Stomach (tissue), 9 donors: ENCODE measurements around the gene LHFPL6. TPM values are rescaled to one million over a fixed set of nuclear protein-coding genes. Genes with fewer than 3 reads are reported as not detected.
A peak's percentile ranks its signal among the peaks of the same experiment; 100 is the strongest.

Experiments
- DNase-seq, 2 donors: peaks; one replicate each; pipeline versions ENCODE4 v3.0.0 to v3.0.0-alpha.2; 2013 to 2019
- H3K27ac ChIP-seq, 5 donors: fragments of 200-600 bp in 4 of 5; sonication (generic) in 4 of 5; one replicate each; pipeline ENCODE4 v1.5.1; 2013 to 2019; ENCODE audit warnings: mild to moderate bottlenecking in 1 of 5, moderate library complexity in 1 of 5
- H3K27me3 ChIP-seq, 3 donors: fragments of 200-600 bp; sonication (generic); one replicate each; pipeline ENCODE4 v1.5.1; 2017 to 2019; ENCODE audit warnings: mixed run types in 1 of 3
- H3K36me3 ChIP-seq, 4 donors: fragments of 200-600 bp; sonication (generic); 1 replicate in 3 of 4; 2 replicates in 1 of 4; pipeline ENCODE4 v1.5.1; 2016 to 2019
- H3K4me1 ChIP-seq, 4 donors: fragments of 200-600 bp; sonication (generic); one replicate each; pipeline ENCODE4 v1.5.1; 2016 to 2019
- H3K4me3 ChIP-seq, 4 donors: fragments of 200-600 bp; sonication (generic) in 3 of 4; one replicate each; pipeline ENCODE4 v1.5.1; 2016 to 2019; ENCODE audit warnings: mild to moderate bottlenecking in 1 of 4
- H3K9me3 ChIP-seq, 4 donors: fragments of 200-600 bp; sonication (generic); one replicate each; pipeline ENCODE4 v1.5.1; 2016 to 2019
- EP300 ChIP-seq: sonication (generic); formaldehyde crosslinking; IDR thresholded peaks from one replicate; pipeline ENCODE4 v1.6.1; 2017; ENCODE audit warnings: antibody characterized with exemption
- POLR2A ChIP-seq, 4 donors: fragments of 450-650 bp; IDR thresholded peaks; one replicate each; pipeline ENCODE4 v1.6.1; 2016; ENCODE audit warnings: antibody characterized with exemption in 4 of 4, control low read depth in 2 of 4, mild to moderate bottlenecking in 1 of 4, moderate library complexity in 1 of 4
- POLR2AphosphoS5 ChIP-seq, 3 donors: sonication (generic); formaldehyde crosslinking; IDR thresholded peaks; one replicate each; pipeline ENCODE4 v1.6.1; 2016; ENCODE audit warnings: antibody characterized with exemption in 3 of 3
- WGBS, 5 donors: extraction: QIAGEN DNeasy Blood & Tissue Kit in 3 of 5; methylation state at CpG; one replicate each; pipeline versions ENCODE4 v1.1.5 to v1.1.7; 2013 to 2018; 5-methylcytosine and 5-hydroxymethylcytosine counted together
- intact Hi-C: fragments of 100-400 bp; cut with DNase I; formaldehyde crosslinking; loops from one replicate; pipeline ENCODE4 v1.15.1; 2023; ENCODE audit warnings: low total_unique reads
- polyA plus RNA-seq, 3 donors: library from polyadenylated mRNA; stranded (reverse); fragments of 200-250 nt; gene quantifications; one replicate each; pipeline ENCODE4 v1.2.3, GENCODE V29; 2013
- total RNA-seq, 5 donors: library from RNA; depleted of rRNA; stranded (reverse); fragments of >200 nt; gene quantifications; one replicate each; pipeline versions ENCODE4 v1.1.0 to v1.2.3, GENCODE V29; 2014 to 2016
- TF ChIP-seq, protein P1 (sequence below), 7 experiments: fragments of 450-650 bp in 4 of 7; fragments of 200-600 bp in 3 of 7; sonication (generic) in 3 of 7; IDR thresholded peaks; one replicate each; pipeline ENCODE4 v1.5.1; 2016 to 2019; ENCODE audit warnings: antibody characterized with exemption in 7 of 7, control low read depth in 2 of 7, mild to moderate bottlenecking in 1 of 7
- donor health status: healthy with polysubstance abuse.
- donor health status: Bipolar disorder and iron deficiency.
- donor health status: healthy.

LHFPL6 gene
- total and polyA plus RNA-seq, 8 donors = 4.7 to 53.6 (median 10.9) TPM

DNA sequence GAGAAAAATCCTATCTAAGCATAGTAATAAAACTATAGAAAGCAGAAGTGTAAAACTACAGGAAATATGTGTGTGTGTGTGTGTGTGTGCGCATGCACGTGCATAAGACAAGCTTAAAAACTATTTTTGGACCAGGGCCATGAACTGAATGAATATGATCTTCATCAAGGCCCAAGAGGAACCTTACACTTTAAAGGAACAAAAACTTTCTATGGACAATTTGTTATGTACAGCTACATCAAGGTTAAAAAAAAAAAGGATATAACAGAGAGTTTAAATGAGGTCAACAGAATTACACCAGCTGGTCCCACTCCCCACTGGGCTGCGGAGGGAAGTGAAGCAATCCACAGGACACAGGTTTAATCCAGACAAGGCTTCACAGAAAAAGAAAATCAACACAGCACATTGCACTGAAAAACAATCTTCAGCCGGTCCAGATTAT, 151.1 kb downstream of the LHFPL6 start:
- H3K4me3 ChIP-seq = no peak overlapping the region
- peaks cover 0 to 38% (median 13%) of the 10 kb centered on the region in 4 donors for H3K4me1 ChIP-seq
- no peaks in the 10 kb centered on the region for H3K27me3 ChIP-seq
- H3K36me3 ChIP-seq = no peaks in the 10 kb centered on the region
- no peak for TF ChIP-seq POLR2AphosphoS5 (IDR thresholded peaks at IDR 0.05)
- TF ChIP-seq POLR2A (IDR thresholded peaks at IDR 0.05) = no peak
- TF ChIP-seq, protein P1, sequence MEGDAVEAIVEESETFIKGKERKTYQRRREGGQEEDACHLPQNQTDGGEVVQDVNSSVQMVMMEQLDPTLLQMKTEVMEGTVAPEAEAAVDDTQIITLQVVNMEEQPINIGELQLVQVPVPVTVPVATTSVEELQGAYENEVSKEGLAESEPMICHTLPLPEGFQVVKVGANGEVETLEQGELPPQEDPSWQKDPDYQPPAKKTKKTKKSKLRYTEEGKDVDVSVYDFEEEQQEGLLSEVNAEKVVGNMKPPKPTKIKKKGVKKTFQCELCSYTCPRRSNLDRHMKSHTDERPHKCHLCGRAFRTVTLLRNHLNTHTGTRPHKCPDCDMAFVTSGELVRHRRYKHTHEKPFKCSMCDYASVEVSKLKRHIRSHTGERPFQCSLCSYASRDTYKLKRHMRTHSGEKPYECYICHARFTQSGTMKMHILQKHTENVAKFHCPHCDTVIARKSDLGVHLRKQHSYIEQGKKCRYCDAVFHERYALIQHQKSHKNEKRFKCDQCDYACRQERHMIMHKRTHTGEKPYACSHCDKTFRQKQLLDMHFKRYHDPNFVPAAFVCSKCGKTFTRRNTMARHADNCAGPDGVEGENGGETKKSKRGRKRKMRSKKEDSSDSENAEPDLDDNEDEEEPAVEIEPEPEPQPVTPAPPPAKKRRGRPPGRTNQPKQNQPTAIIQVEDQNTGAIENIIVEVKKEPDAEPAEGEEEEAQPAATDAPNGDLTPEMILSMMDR (IDR thresholded peaks at IDR 0.05) = no peak
- peak overlapping the region in 2 of 5 donors; percentile 19 to 47 for H3K27ac ChIP-seq
- peak in 1 of 2 donors; percentile 74 for DNase-seq
- WGBS, 5 donors = 42 to 70% (median 53%) methylated on average over 4 of the region's 4 CpGs
- intact Hi-C loops = no loop called here
- H3K9me3 ChIP-seq = peaks cover 0 to under 1% (median 0%) of the 10 kb centered on the region in 4 donors

DNA sequence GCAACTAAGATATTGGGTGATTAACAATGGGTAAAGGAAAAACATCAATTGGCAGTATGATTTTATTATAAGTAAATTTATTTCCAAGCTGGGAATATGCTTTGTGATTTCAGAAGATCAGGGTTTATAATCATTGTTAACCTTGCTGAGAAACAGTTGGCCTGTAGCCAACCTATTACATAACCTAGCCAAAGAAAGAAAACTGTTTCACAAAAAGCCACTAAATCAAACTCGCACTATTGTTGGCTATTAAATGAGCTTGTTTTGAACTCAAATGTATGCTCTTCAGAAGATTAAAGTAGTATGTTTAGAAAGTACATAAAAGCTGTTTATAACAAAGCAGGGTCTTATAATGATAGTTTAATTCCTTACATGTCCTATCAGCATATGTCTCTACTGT, 151.7 kb downstream of the LHFPL6 start:
- Histone ChIP-seq H3K4me3 (no peak overlapping the region), H3K36me3 (no peaks in the 10 kb centered on the region), H3K9me3 (no peaks in the 10 kb centered on the region), H3K4me1 (peaks cover 0 to 38% (median 13%) of the 10 kb centered on the region in 4 donors), H3K27me3 (no peaks in the 10 kb centered on the region), H3K27ac (peak overlapping the region in 1 of 5 donors; percentile 47)
- intact Hi-C loops = no loop called here
- peak in 1 of 2 donors; percentile 54 for DNase-seq
- TF ChIP-seq EP300 (no peak), POLR2A (IDR thresholded peaks at IDR 0.05) (no peak), POLR2AphosphoS5 (IDR thresholded peaks at IDR 0.05) (no peak)
- TF ChIP-seq, protein P1 (IDR thresholded peaks at IDR 0.05) = no peak
- 3 to 24% (median 14%) methylated on average over 1 of the region's 1 CpG for WGBS, 5 donors

DNA sequence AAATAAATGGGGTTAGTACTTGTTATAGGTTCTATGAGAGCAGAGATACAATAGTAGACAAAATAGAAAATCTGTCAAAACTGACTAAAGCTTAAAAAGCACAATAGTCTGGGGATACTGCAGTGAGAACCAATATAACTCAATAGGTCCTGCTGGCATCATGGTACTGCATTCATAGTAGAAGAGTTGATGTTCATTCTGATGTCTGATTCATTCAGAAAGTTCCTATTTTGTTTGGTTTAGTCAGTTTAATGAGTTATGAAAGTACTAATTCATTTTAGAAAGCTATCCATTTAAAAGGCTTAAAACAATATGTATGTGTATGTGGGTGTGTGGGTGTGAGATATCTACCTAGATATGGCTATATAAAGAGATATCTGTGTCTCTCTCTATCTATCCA, 152.8 kb downstream of the LHFPL6 start:
- H3K4me1 ChIP-seq = peaks cover 0 to 34% (median 13%) of the 10 kb centered on the region in 4 donors
- no peak for DNase-seq
- intact Hi-C loops = no loop called here
- H3K9me3 ChIP-seq = no peaks in the 10 kb centered on the region
- H3K27ac ChIP-seq = no peak overlapping the region
- no peaks in the 10 kb centered on the region for H3K36me3 ChIP-seq
- TF ChIP-seq, protein P1 (IDR thresholded peaks at IDR 0.05) = no peak
- no peak for TF ChIP-seq POLR2A (IDR thresholded peaks at IDR 0.05)
- TF ChIP-seq POLR2AphosphoS5 (IDR thresholded peaks at IDR 0.05) = no peak
- TF ChIP-seq EP300 = no peak
- H3K4me3 ChIP-seq = no peak overlapping the region
- H3K27me3 ChIP-seq = no peaks in the 10 kb centered on the region

DNA sequence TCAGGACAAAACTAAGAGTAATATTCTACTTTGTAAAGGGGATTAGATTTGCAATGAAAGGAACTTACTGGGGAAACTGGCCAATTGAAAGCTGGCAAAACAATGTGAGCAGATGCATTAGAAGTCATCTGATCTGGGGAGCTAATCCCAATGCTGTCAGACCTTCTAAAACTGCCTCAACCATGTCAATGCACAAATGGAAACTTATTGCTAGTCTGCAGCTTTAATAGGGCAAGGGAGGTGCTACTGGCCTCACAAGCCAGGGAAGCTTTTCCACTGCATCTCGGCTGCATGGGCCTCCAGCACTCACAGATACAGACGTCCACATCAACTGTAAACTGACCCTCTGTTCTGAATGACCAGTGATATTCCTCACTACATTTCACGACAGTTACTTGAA, 154.2 kb downstream of the LHFPL6 start:
- TF ChIP-seq POLR2AphosphoS5 (IDR thresholded peaks at IDR 0.05) (no peak), EP300 (no peak)
- H3K4me1 ChIP-seq = peaks cover 0 to 34% (median 13%) of the 10 kb centered on the region in 4 donors
- no peaks in the 10 kb centered on the region for H3K36me3 ChIP-seq
- DNase-seq = peak in 1 of 2 donors; percentile 32
- H3K27me3 ChIP-seq = no peaks in the 10 kb centered on the region
- no peak overlapping the region for H3K4me3 ChIP-seq
- WGBS, 5 donors = 56 to 69% (median 62%) methylated on average over 3 of the region's 3 CpGs
- H3K9me3 ChIP-seq = no peaks in the 10 kb centered on the region
- intact Hi-C loops = no loop called here
- no peak overlapping the region for H3K27ac ChIP-seq

DNA sequence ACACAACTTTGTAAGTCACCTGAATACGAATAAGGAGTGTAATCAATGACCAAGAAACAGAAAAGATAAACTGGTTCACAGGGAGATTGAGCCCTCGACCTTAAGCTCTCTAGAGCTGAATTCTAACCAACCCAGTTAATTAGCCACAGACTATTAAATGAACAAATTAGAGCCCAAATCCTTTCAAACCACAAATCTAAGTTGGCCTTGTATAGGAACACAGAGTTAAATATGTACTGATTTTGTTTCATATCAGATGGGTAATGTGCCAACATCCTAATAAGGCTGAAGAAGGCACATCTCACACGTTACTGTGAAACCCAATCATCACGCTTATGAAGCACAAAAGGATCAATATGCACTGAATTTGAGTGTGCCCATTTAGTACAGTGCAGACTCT, 156.1 kb downstream of the LHFPL6 start:
- DNase-seq = no peak
- Histone ChIP-seq H3K4me3 (no peak overlapping the region), H3K9me3 (no peaks in the 10 kb centered on the region), H3K27me3 (no peaks in the 10 kb centered on the region), H3K4me1 (peaks cover 0 to 19% (median 5%) of the 10 kb centered on the region in 4 donors), H3K36me3 (no peaks in the 10 kb centered on the region), H3K27ac (no peak overlapping the region)
- intact Hi-C loops = no loop called here
- TF ChIP-seq POLR2AphosphoS5 (IDR thresholded peaks at IDR 0.05) = no peak
- WGBS, 5 donors = 62 to 76% (median 69%) methylated on average over 4 of the region's 4 CpGs
